Esophagus (tissue), 2 donors: ENCODE data around the gene SORCS2. TPM values are rescaled to one million over a fixed set of nuclear protein-coding genes. Genes with fewer than 3 reads are reported as not detected.

Experiments
- H3K27ac ChIP-seq, 2 donors: one replicate each; pipeline ENCODE4 v1.5.1; 2013; ENCODE audit warnings: low read depth in 2 of 2, mild to moderate bottlenecking in 2 of 2, inconsistent platforms in 1 of 2, low read length in 1 of 2, moderate library complexity in 1 of 2
- H3K27me3 ChIP-seq, 2 donors: one replicate each; pipeline ENCODE4 v1.6.1; 2013; ENCODE audit warnings: low read length in 2 of 2, control low read depth in 1 of 2, mild to moderate bottlenecking in 1 of 2; ENCODE audit not compliant: insufficient read depth in 2 of 2, control insufficient read depth in 1 of 2
- H3K36me3 ChIP-seq, 2 donors: one replicate each; pipeline ENCODE4 v1.6.1; 2013; ENCODE audit warnings: low read length in 1 of 2; ENCODE audit not compliant: control insufficient read depth in 2 of 2, insufficient read depth in 2 of 2
- H3K4me1 ChIP-seq, 2 donors: one replicate each; pipeline ENCODE4 v1.6.1; 2013; ENCODE audit warnings: low read length in 1 of 2; ENCODE audit not compliant: control insufficient read depth in 2 of 2, insufficient read depth in 2 of 2
- H3K4me3 ChIP-seq, 2 donors: one replicate each; pipeline ENCODE4 v1.5.1; 2013; ENCODE audit warnings: low read length in 2 of 2, mild to moderate bottlenecking in 2 of 2, low read depth in 1 of 2, moderate library complexity in 1 of 2
- H3K9me3 ChIP-seq, 2 donors: one replicate each; pipeline ENCODE4 v1.6.1; 2013; ENCODE audit warnings: mild to moderate bottlenecking in 2 of 2, low read depth in 1 of 2, low read length in 1 of 2, moderate library complexity in 1 of 2; ENCODE audit not compliant: control insufficient read depth in 2 of 2, insufficient read depth in 1 of 2
- WGBS, 2 donors: extraction: QIAGEN DNeasy Blood & Tissue Kit; methylation state at CpG; one replicate each; pipeline ENCODE4 v1.1.7; 2013; 5-methylcytosine and 5-hydroxymethylcytosine counted together
- polyA plus RNA-seq, 2 donors: library from polyadenylated mRNA; stranded (reverse); fragments of 200-250 nt; gene quantifications; one replicate each; pipeline ENCODE4 v1.2.3, GENCODE V29; 2013
- donor health status: healthy with polysubstance abuse.
- donor health status: Bipolar disorder and iron deficiency.

The SORCS2 gene
- polyA plus RNA-seq, 2 donors, result 1.1 to 1.2 TPM

- no peaks in the 10 kb centered on the region for H3K9me3 ChIP-seq
- no peak overlapping the region for H3K4me3 ChIP-seq
- no peaks in the 10 kb centered on the region for H3K27me3 ChIP-seq
- 72% methylated on average over 31 of the region's 31 CpGs for WGBS, 2 donors
- H3K4me1 ChIP-seq, result peaks cover 0 to 5% of the 10 kb centered on the region in 2 donors
- H3K27ac ChIP-seq, result no peak overlapping the region
- H3K36me3 ChIP-seq, result no peaks in the 10 kb centered on the region
Measured at GRCh38 chr4:7371210-7371941, 179.0 kb downstream of the SORCS2 start.

DNA sequence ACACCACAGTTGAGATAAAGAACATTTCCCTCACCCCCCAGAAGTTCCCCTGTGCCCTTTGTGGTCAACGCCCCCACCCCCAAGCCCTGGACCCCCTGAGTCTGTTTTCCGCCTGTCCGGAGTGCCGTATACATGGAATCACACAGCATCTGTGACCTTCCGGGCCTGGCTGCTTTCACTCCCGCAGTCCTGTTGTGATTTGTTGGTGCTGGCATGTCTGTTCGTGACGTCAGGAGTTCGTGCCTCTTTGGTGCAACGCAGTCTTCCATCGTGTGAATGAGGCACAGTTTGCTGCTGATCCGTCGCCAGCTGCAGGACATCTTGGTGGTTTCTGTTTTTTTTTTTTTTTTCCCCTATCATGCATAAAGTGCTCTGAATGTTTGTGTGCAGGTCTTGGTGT, 180.3 kb downstream of the SORCS2 start:
- WGBS, 2 donors, result 77 to 81% methylated on average over 13 of the region's 13 CpGs
- peaks cover 0 to 5% of the 10 kb centered on the region in 2 donors for H3K4me1 ChIP-seq

DNA sequence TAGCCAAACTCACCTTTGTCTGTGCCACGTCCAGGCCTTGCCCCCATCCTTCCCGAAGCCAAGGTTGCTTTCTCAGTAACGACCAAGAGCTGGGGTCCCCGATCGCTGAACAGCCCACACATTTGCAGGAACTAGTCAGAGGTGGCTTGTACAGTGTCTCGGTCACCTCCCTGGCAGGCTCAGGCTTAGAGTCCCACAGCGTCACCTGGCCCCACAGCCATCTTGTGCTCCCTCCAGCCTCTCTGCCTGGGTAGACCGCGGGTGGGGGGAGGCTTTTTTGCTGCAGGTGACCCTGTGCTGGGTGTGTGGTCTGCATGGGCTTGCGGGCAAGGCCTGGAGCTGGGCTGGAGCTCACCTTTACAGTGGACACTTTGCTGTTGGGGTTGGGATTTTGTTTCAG, 182.2 kb downstream of the SORCS2 start:
- Histone ChIP-seq H3K27me3 (no peaks in the 10 kb centered on the region), H3K4me1 (peaks cover 0 to 3% of the 10 kb centered on the region in 2 donors), H3K9me3 (no peaks in the 10 kb centered on the region), H3K36me3 (no peaks in the 10 kb centered on the region), H3K4me3 (no peak overlapping the region), H3K27ac (no peak overlapping the region)
- 88 to 92% methylated on average over 10 of the region's 10 CpGs for WGBS, 2 donors

More for the DNA sequence above, 180.3 kb downstream of the SORCS2 start:
- no peaks in the 10 kb centered on the region for H3K27me3 ChIP-seq
- no peak overlapping the region for H3K27ac ChIP-seq
- H3K36me3 ChIP-seq, result no peaks in the 10 kb centered on the region
- no peak overlapping the region for H3K4me3 ChIP-seq
- no peaks in the 10 kb centered on the region for H3K9me3 ChIP-seq

DNA sequence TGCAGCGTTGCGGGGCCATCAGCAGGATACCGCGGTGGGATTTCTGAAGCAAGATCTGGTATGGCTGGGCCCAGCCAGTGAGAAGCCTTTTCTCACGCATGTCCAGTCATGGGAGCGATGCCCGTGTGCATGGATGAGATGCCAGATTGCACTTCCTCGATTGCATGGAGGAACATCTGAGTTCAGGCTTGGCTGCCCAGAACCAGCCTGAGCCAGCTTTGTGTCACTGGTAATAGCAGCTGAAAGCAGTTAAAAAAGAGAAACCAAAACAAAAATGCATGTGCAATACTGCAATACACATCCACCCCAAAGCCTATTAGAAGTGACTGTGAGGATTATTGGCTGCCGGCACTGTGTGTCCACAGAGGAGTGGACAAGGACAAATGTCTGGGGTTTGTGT, 183.1 kb downstream of the SORCS2 start:
- no peak overlapping the region for H3K27ac ChIP-seq
- H3K4me3 ChIP-seq, result no peak overlapping the region
- no peaks in the 10 kb centered on the region for H3K27me3 ChIP-seq
- H3K9me3 ChIP-seq, result no peaks in the 10 kb centered on the region
- H3K4me1 ChIP-seq, result peaks cover 0 to 6% of the 10 kb centered on the region in 2 donors
- no peaks in the 10 kb centered on the region for H3K36me3 ChIP-seq
- WGBS, 2 donors, result 61 to 62% methylated on average over 9 of the region's 9 CpGs

DNA sequence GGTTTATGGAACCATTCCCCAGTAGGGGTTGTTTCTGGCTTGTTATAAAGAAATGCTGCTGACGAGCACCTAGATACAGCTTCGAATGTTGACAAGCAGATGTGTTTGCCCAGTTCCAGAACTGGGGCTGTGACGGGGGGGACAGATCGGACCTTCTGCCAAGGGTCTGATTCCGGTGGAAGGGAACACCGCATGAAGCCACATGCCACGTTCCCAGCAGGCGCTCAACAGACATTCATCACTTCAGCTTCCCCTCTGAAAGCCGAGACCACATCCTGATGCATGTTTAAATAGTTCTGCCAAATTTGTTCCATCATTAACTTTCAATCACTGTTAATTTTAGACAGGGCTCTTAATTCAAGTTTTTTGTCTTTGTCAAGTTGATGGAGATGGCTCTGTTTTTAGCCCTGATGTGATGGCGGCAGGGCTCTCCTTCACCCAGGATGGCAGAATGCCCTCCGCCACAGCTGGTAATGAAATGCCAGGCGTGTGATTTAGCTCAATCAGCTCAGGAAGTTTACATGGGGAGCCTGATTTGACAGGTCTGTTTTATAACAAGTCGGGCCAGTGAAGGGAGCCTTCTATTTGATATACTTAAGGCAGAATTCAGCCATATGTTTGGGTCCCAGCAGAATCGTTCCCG, 185.0 kb downstream of the SORCS2 start:
- Histone ChIP-seq H3K27ac (no peak overlapping the region), H3K27me3 (no peaks in the 10 kb centered on the region), H3K4me3 (no peak overlapping the region), H3K4me1 (peaks cover 0 to 6% of the 10 kb centered on the region in 2 donors), H3K9me3 (no peaks in the 10 kb centered on the region), H3K36me3 (no peaks in the 10 kb centered on the region)
- 52 to 66% methylated on average over 15 of the region's 15 CpGs for WGBS, 2 donors

GRCh38 chr4:7379186-7379585, 186.8 kb downstream of the SORCS2 start:
- H3K9me3 ChIP-seq, result no peaks in the 10 kb centered on the region
- H3K4me1 ChIP-seq, result peaks cover 0 to 6% of the 10 kb centered on the region in 2 donors
- H3K27me3 ChIP-seq, result no peaks in the 10 kb centered on the region
- H3K4me3 ChIP-seq, result no peak overlapping the region
- H3K27ac ChIP-seq, result no peak overlapping the region
- WGBS, 2 donors, result 79 to 90% methylated on average over 9 of the region's 9 CpGs
- H3K36me3 ChIP-seq, result no peaks in the 10 kb centered on the region

DNA sequence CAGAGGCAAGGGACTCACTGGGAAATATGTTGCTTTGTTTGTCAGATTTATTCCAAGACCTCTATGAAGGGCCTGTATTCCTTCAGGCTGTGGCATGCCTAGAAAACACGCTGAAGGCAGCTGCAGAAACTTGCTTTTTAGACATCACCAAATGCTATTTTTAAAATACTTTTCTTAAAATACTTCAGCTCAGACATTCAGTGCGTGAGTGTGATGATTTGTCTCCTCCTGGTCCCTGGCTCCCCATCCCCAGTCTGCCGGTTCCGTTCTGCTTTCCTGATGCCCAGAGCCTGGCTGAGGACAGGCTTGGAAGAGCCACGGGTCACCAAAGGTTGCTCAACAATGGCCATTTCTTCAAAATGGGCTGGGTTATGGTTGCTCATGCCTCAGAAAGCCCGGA, 187.4 kb downstream of the SORCS2 start:
- Histone ChIP-seq H3K9me3 (no peaks in the 10 kb centered on the region), H3K27me3 (no peaks in the 10 kb centered on the region), H3K4me3 (no peak overlapping the region), H3K4me1 (peaks cover 0 to 6% of the 10 kb centered on the region in 2 donors), H3K27ac (no peak overlapping the region), H3K36me3 (no peaks in the 10 kb centered on the region)
- 51 to 59% methylated on average over 6 of the region's 6 CpGs for WGBS, 2 donors

GRCh38 chr4:7381221-7381889, 189.0 kb downstream of the SORCS2 start:
- H3K4me3 ChIP-seq, result no peak overlapping the region
- peaks cover 0 to 3% of the 10 kb centered on the region in 2 donors for H3K4me1 ChIP-seq
- peak overlapping the region in 1 of 2 donors; percentile 12 for H3K27ac ChIP-seq
- no peaks in the 10 kb centered on the region for H3K36me3 ChIP-seq
- H3K9me3 ChIP-seq, result no peaks in the 10 kb centered on the region
- WGBS, 2 donors, result 46 to 65% methylated on average over 9 of the region's 9 CpGs
- no peaks in the 10 kb centered on the region for H3K27me3 ChIP-seq

DNA sequence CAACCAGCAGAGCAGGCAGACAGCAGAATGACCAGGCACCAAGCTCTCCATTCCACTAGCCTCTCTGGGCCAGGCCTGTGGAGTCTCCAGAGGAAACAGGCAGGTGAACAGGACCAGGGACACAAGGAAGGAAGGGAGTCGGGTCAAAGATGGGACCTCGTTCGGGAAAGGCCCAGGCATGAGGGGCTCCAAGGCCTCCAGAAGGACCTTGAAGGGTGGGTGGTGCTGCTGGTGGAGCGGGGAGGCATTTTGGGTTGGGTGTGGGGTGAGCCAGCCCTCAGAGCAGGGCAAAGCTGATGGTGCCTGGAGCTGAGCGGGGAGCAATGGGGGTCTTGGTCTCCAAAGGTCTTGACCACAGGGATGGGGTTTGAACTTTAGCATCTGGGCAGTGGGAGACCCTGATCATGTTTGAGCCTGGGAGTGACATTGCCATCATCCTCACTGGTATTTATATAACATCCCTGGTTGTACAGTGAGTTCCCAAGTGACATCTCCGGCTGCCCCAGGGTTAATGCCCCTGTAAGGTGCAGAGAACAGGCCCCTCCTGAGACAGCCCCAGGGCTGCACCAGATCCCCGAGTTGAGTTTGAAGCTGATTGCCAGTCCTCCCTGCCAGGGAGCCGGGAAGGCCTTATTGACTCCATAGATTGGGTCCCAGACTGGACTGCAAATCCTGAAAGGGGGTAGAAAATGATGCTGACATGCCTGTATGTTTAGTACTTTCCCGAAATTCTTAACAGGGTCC, 189.7 kb downstream of the SORCS2 start:
- WGBS, 2 donors, result 83 to 86% methylated on average over 9 of the region's 9 CpGs
- Histone ChIP-seq H3K4me1 (peaks cover 0 to 3% of the 10 kb centered on the region in 2 donors), H3K27ac (no peak overlapping the region), H3K4me3 (no peak overlapping the region), H3K36me3 (no peaks in the 10 kb centered on the region), H3K27me3 (no peaks in the 10 kb centered on the region), H3K9me3 (no peaks in the 10 kb centered on the region)
